ENCODE measurements around the gene TPM3. TPM values are rescaled to one million over a fixed set of nuclear protein-coding genes. Genes with fewer than 3 reads are reported as not detected.

The TPM3 gene
- total and polyA plus RNA-seq, 9 of the 15 experiments (the other 6 are each of a cell fraction or from before 2014, with no cell fraction given), result 202 to 604 (median 421) TPM

- peak; percentile 62; the same call in 1 of the 2 replicates for TF ChIP-seq ZNF395 (CRISPR knock-in tag; IDR thresholded peaks at IDR 0.05)
- no peak for TF ChIP-seq CCNT2 (IDR thresholded peaks at IDR 0.05; ENCODE audit: borderline replicate concordance, extremely low read depth, insufficient read length, low read depth, low read length)
- no peak for TF ChIP-seq NR0B1 (IDR thresholded peaks at IDR 0.05; ENCODE audit: partially characterized antibody)
- TF ChIP-seq THAP12 (CRISPR knock-in tag; IDR thresholded peaks at IDR 0.05), result no peak
- no peak for TF ChIP-seq ZNF121 (CRISPR knock-in tag; conservative IDR thresholded peaks at IDR 0.05)
- TF ChIP-seq ZKSCAN1 (IDR thresholded peaks at IDR 0.05; ENCODE audit: low read depth, low read length), result no peak
- no peak for TF ChIP-seq MEF2A (IDR thresholded peaks at IDR 0.05; ENCODE audit: control insufficient read depth, low read depth, low read length)
- TF ChIP-seq RBM39 (optimal IDR thresholded peaks at IDR 0.05; ENCODE audit: low read depth, low read length), result no peak
- TF ChIP-seq ZNF184 (CRISPR knock-in tag; IDR thresholded peaks at IDR 0.05), result no peak
- no peak for TF ChIP-seq KLF13 (tag; IDR thresholded peaks at IDR 0.05; ENCODE audit: borderline replicate concordance, low read depth)
- TF ChIP-seq ZNF318 (IDR thresholded peaks at IDR 0.05; ENCODE audit: borderline replicate concordance in 1 of 2, low read depth in 1 of 2), result no peak
- no peak for TF ChIP-seq TEAD2 (tag; IDR thresholded peaks at IDR 0.05)
- TF ChIP-seq PHF20 (IDR thresholded peaks at IDR 0.05; ENCODE audit: partially characterized antibody), result no peak
These were observed 33.4 kb downstream of the TPM3 start (continued) for GRCh38 chr1:154158307-154159125.

Data from K562 (cell line).